GM11168 (cell line): ENCODE measurements around the gene KLF17.

Experiments
- in situ Hi-C: fragments of 300-500 bp; cut with MboI; formaldehyde crosslinking; loops from one replicate; pipeline ENCODE4 v1.12.0; 2022; ENCODE audit warnings: low sequenced_read_pairs; ENCODE audit not compliant: unreplicated experiment

Gene KLF17

GRCh38 chr1:44146536-44147361, 28.1 kb downstream of the KLF17 start:
- in situ Hi-C loops, result no loop called here

- in situ Hi-C loops, result no loop called here
These were observed 29.0 kb downstream of the KLF17 start for GRCh38 chr1:44147582-44147981.

GRCh38 chr1:44151332-44151731, 32.7 kb downstream of the KLF17 start:
- in situ Hi-C loops, result no loop called here

GRCh38 chr1:44151808-44152207, 33.2 kb downstream of the KLF17 start:
- in situ Hi-C loops, result no loop called here

GRCh38 chr1:44152692-44153091, 34.1 kb downstream of the KLF17 start:
- in situ Hi-C loops, result no loop called here

- in situ Hi-C loops, result no loop called here
These were observed 35.4 kb downstream of the KLF17 start for GRCh38 chr1:44154049-44154448.

- in situ Hi-C loops, result no loop called here
These were observed 39.3 kb downstream of the KLF17 start for GRCh38 chr1:44157903-44158302.

GRCh38 chr1:44158871-44159270, 40.2 kb downstream of the KLF17 start:
- in situ Hi-C loops, result no loop called here

GRCh38 chr1:44161546-44161945, 42.9 kb downstream of the KLF17 start:
- in situ Hi-C loops, result no loop called here

GRCh38 chr1:44168520-44169098, 50.0 kb downstream of the KLF17 start:
- in situ Hi-C loops, result no loop called here

- in situ Hi-C loops, result no loop called here
These were observed 51.7 kb downstream of the KLF17 start for GRCh38 chr1:44170281-44170823.

- in situ Hi-C loops, result no loop called here
These were observed 56.0 kb downstream of the KLF17 start for GRCh38 chr1:44174630-44175029.
